NCI-H2196 (cell line): ENCODE data around the gene NETO1.

Experiments used
- DNase-seq: peaks from one replicate; lab custom pipeline; 2025; ENCODE audit not compliant: unreplicated experiment; lab: John Stamatoyannopoulos, UW

Gene NETO1

GRCh38 chr18:72727776-72728175, 140.0 kb downstream of the NETO1 start:
- DNase-seq = no peak

GRCh38 chr18:72727038-72727655, 140.6 kb downstream of the NETO1 start:
- DNase-seq = no peak

GRCh38 chr18:72726201-72726600, 141.6 kb downstream of the NETO1 start:
- no peak for DNase-seq

GRCh38 chr18:72721330-72721729, 146.5 kb downstream of the NETO1 start:
- DNase-seq = no peak

- no peak for DNase-seq
These were observed 147.7 kb downstream of the NETO1 start for GRCh38 chr18:72720116-72720515.

GRCh38 chr18:72704202-72704601, 163.6 kb downstream of the NETO1 start:
- no peak for DNase-seq

GRCh38 chr18:72700961-72701710, 166.7 kb downstream of the NETO1 start:
- DNase-seq = peak; percentile 10

GRCh38 chr18:72697706-72698105, 170.1 kb downstream of the NETO1 start:
- no peak for DNase-seq

GRCh38 chr18:72692595-72692994, 175.2 kb downstream of the NETO1 start:
- DNase-seq = no peak
